OCI-M2 (cell line): Measurements from ENCODE around the gene ARID1A.
"Not testable (repeated sequence)": the region's sequence is repeated elsewhere in the genome, so short reads cannot be mapped to it uniquely, and the experiment has no call there.

Experiments
- DNase-seq: peaks from one replicate; lab custom pipeline; 2025; ENCODE audit not compliant: unreplicated experiment; lab: John Stamatoyannopoulos, UW

Gene ARID1A

GRCh38 chr1:26695356-26696118 lies at the start of gene ARID1A:
ARID1A (plus strand) TSS chr1:26696015; CDS start chr1:26696404, 389 bp downstream.
- DNase-seq = peak; percentile 69

- no peak for DNase-seq
These were observed 31.0 kb upstream of the ARID1A start for GRCh38 chr1:26664802-26665201.

- DNase-seq = no peak
These were observed 29.0 kb upstream of the ARID1A start for GRCh38 chr1:26666855-26667254.

GRCh38 chr1:26668106-26668786 lies 27.6 kb upstream of the ARID1A start:
- DNase-seq = not testable (repeated sequence)

GRCh38 chr1:26677306-26678115 lies 18.3 kb upstream of the ARID1A start:
- DNase-seq = no peak

GRCh38 chr1:26684763-26685508 lies 10.9 kb upstream of the ARID1A start:
- no peak for DNase-seq

- no peak for DNase-seq
These were observed 9.0 kb upstream of the ARID1A start for GRCh38 chr1:26686795-26687194.

GRCh38 chr1:26689504-26689903 lies 6.3 kb upstream of the ARID1A start:
- no peak for DNase-seq

GRCh38 chr1:26690157-26690556 lies 5.7 kb upstream of the ARID1A start:
- no peak for DNase-seq

- no peak for DNase-seq
These were observed 5.2 kb upstream of the ARID1A start for GRCh38 chr1:26690576-26691031.

- DNase-seq = peak; percentile 74
These were observed 3.5 kb upstream of the ARID1A start for GRCh38 chr1:26692211-26692792.

GRCh38 chr1:26692793-26693490 lies 2.9 kb upstream of the ARID1A start:
- DNase-seq = peak; percentile 72

GRCh38 chr1:26693599-26694572 lies 1.9 kb upstream of the ARID1A start:
- DNase-seq = no peak

- DNase-seq = no peak
These were observed 1.0 kb upstream of the ARID1A start for GRCh38 chr1:26694638-26695355.

GRCh38 chr1:26696119-26696653 lies 371 bp downstream of the ARID1A start:
- DNase-seq = no peak

- no peak for DNase-seq
These were observed 1.0 kb downstream of the ARID1A start for GRCh38 chr1:26696654-26697430.

GRCh38 chr1:26697431-26697977 lies 1.7 kb downstream of the ARID1A start:
- DNase-seq = no peak
